HL-60 (cell line): ENCODE results near the gene ZNF90.
"Not testable (repeated sequence)": the region's sequence is repeated elsewhere in the genome, so short reads cannot be mapped to it uniquely, and the experiment has no call there.

Source experiments
- DNase-seq, 2 experiments: peaks; one replicate each; pipeline ENCODE4 v3.0.0-alpha.2; 2010 to 2020; ENCODE audit warnings: low read depth in 1 of 2, low spot score in 1 of 2
- H3K27ac ChIP-seq: fragments of 250-450 bp; sonication (Bioruptor Pico); replicated peaks from 2 replicates; pipeline ENCODE4 v1.5.1; 2020; ENCODE audit warnings: mild to moderate bottlenecking, moderate library complexity
- H3K27me3 ChIP-seq: fragments of 250-450 bp; sonication (Bioruptor Pico); 2 replicates; pipeline ENCODE4 v1.5.1; 2021; ENCODE audit warnings: mild to moderate bottlenecking, moderate library complexity; ENCODE audit not compliant: insufficient read depth, poor library complexity, severe bottlenecking
- H3K4me3 ChIP-seq: replicated peaks from 2 replicates; pipeline ENCODE4 v1.5.1; 2011; ENCODE audit warnings: mild to moderate bottlenecking, control low read depth, low read length; ENCODE audit not compliant: insufficient read depth
- GABPA ChIP-seq: IDR thresholded peaks from 2 replicates; pipeline ENCODE4 v1.6.1; 2012; ENCODE audit warnings: low read depth
- POLR2AphosphoS5 ChIP-seq: IDR thresholded peaks from 2 replicates; pipeline ENCODE4 v1.6.1; 2012; ENCODE audit warnings: low read depth
- SPI1 ChIP-seq: IDR thresholded peaks from 2 replicates; pipeline ENCODE4 v1.6.1; 2012; ENCODE audit warnings: low read depth, mild to moderate bottlenecking, borderline replicate concordance
- TF ChIP-seq, protein P1 (sequence below): IDR thresholded peaks from 2 replicates; pipeline ENCODE4 v1.6.1; 2012; ENCODE audit warnings: low read depth; ENCODE audit not compliant: insufficient replicate concordance
- TF ChIP-seq, protein P2 (sequence below): IDR thresholded peaks from one replicate; pipeline ENCODE4 v1.5.1; 2011; ENCODE audit warnings: low read length, control low read depth, inconsistent platforms; ENCODE audit not compliant: insufficient read depth

ZNF90 gene

GRCh38 chr19:20079476-20079875, 1.7 kb downstream of the ZNF90 start:
- no peak for DNase-seq
- Histone ChIP-seq H3K4me3 (no peak overlapping the region), H3K27me3 (no peaks in the 10 kb centered on the region), H3K27ac (no peak overlapping the region; the same call in 1 of the 2 replicates)
- TF ChIP-seq, protein P1, sequence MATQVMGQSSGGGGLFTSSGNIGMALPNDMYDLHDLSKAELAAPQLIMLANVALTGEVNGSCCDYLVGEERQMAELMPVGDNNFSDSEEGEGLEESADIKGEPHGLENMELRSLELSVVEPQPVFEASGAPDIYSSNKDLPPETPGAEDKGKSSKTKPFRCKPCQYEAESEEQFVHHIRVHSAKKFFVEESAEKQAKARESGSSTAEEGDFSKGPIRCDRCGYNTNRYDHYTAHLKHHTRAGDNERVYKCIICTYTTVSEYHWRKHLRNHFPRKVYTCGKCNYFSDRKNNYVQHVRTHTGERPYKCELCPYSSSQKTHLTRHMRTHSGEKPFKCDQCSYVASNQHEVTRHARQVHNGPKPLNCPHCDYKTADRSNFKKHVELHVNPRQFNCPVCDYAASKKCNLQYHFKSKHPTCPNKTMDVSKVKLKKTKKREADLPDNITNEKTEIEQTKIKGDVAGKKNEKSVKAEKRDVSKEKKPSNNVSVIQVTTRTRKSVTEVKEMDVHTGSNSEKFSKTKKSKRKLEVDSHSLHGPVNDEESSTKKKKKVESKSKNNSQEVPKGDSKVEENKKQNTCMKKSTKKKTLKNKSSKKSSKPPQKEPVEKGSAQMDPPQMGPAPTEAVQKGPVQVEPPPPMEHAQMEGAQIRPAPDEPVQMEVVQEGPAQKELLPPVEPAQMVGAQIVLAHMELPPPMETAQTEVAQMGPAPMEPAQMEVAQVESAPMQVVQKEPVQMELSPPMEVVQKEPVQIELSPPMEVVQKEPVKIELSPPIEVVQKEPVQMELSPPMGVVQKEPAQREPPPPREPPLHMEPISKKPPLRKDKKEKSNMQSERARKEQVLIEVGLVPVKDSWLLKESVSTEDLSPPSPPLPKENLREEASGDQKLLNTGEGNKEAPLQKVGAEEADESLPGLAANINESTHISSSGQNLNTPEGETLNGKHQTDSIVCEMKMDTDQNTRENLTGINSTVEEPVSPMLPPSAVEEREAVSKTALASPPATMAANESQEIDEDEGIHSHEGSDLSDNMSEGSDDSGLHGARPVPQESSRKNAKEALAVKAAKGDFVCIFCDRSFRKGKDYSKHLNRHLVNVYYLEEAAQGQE: no peak
- TF ChIP-seq POLR2AphosphoS5 (no peak), SPI1 (no peak), GABPA (no peak)
- TF ChIP-seq, protein P2, sequence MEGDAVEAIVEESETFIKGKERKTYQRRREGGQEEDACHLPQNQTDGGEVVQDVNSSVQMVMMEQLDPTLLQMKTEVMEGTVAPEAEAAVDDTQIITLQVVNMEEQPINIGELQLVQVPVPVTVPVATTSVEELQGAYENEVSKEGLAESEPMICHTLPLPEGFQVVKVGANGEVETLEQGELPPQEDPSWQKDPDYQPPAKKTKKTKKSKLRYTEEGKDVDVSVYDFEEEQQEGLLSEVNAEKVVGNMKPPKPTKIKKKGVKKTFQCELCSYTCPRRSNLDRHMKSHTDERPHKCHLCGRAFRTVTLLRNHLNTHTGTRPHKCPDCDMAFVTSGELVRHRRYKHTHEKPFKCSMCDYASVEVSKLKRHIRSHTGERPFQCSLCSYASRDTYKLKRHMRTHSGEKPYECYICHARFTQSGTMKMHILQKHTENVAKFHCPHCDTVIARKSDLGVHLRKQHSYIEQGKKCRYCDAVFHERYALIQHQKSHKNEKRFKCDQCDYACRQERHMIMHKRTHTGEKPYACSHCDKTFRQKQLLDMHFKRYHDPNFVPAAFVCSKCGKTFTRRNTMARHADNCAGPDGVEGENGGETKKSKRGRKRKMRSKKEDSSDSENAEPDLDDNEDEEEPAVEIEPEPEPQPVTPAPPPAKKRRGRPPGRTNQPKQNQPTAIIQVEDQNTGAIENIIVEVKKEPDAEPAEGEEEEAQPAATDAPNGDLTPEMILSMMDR: no peak

- no peak for DNase-seq
- Histone ChIP-seq H3K27ac (no peak overlapping the region), H3K27me3 (no peaks in the 10 kb centered on the region), H3K4me3 (no peak overlapping the region)
- TF ChIP-seq, protein P1: no peak
- TF ChIP-seq POLR2AphosphoS5: no peak
Measured at GRCh38 chr19:20080656-20081055, 2.9 kb downstream of the ZNF90 start.

DNA sequence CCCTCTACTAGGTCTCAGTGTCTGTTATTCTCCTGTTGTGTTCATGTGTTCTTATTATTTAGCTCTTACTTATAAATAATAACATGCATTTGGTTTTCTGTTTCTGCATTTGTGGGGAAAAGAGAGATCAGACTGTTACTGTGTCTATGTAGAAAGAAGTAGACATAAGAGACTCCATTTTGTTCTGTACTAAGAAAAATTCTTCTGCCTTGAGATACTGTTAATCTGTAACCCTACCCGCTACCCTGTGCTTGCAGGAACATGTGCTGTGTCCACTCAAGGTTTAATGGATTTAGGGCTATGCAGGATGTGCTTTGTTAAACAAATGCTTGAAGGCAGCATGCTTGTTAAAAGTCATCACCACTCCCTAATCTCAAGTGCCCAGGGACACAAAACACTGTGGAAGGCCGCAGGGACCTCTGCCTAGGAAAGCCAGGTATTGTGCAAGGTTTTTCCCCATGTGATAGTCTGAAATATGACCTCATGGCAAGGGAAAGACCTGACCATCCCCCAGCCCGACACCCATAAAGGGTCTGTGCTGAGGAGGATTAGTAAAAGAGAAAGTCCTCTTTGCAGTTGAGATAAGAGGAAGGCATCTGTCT, 4.5 kb downstream of the ZNF90 start:
- not testable (repeated sequence) for H3K27ac ChIP-seq, DNase-seq, H3K4me3 ChIP-seq

GRCh38 chr19:20082876-20083275, 5.1 kb downstream of the ZNF90 start:
- not testable (repeated sequence) for DNase-seq, H3K27ac ChIP-seq, H3K4me3 ChIP-seq, H3K27me3 ChIP-seq

More for the DNA sequence above, 4.5 kb downstream of the ZNF90 start:
- H3K27me3 ChIP-seq: not testable (repeated sequence)

GRCh38 chr19:20102097-20102496, 24.3 kb downstream of the ZNF90 start:
- no peak for DNase-seq
- TF ChIP-seq, protein P2: no peak
- TF ChIP-seq GABPA (no peak), SPI1 (no peak), POLR2AphosphoS5 (no peak)
- TF ChIP-seq, protein P1: no peak
- no peak overlapping the region for H3K27ac ChIP-seq
- no peak overlapping the region for H3K4me3 ChIP-seq
- no peaks in the 10 kb centered on the region for H3K27me3 ChIP-seq
